GM19395 (cell line): ENCODE results near the gene ZDHHC18.
"Not testable (repeated sequence)": the region's sequence is repeated elsewhere in the genome, so short reads cannot be mapped to it uniquely, and the experiment has no call there.

Experiments used
- ATAC-seq: cut with Tn5 transposase; IDR thresholded peaks from one replicate; pipeline ENCODE4 v1.9.1; 2021; ENCODE audit warnings: mild to moderate bottlenecking, moderate library complexity; ENCODE audit not compliant: unreplicated experiment

Gene ZDHHC18

DNA sequence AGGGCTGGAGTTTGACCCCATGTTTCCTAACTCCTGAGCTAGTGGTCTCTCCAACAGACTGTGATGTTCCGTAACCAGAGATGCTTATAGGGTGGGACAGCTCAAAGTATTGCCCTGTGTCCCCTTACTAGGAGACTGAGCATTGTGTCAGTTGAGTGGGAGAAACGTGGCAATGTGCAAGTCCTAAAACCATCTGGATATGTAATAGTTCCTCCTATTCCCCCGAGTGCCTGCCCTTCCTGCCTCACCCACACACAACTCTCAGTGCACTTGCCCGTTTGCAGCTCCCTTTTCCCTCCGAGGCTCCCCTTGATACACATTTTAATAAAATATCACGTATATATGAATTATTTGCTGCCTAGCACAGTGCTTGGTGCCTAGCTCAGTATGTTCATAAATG lies 35.3 kb upstream of the ZDHHC18 start:
- ATAC-seq: no peak

DNA sequence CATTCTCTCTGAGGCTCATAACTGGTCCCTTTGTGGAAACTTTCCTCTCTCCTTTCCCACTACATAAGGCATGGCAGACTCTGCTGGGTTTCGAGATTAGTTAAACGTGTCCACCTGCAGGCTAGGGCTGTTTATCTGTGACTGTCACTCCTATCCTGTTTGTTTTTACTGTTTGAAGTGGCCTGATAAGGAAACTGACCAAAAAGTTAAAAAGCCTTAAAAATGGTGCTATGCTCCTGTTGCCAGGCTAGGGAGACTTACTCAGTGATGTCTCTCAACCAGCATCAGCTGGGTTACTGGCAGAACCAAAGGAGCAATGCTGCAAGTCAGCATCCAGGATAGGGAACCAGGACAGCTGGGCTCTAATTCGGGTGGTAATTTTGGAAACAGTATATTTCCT lies 34.9 kb upstream of the ZDHHC18 start:
- no peak for ATAC-seq

DNA sequence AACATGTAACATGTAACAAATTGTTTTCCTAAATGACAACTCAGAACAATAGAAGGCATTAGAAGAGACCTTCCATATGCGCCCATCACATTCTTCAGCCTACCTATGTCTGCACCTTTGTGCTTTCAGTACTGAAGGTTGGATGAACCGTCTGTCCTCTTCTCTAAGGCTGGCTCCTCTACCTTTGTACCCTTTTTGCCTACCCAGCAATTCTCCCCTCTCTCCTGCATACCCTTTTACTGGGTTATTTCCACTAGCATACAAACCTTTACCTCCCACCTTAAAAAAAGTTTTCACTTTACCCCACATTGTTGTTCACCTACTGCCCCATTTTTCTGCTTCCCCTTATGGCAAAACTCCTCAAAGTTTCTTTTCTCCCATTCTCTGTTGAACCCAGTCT lies 33.6 kb upstream of the ZDHHC18 start:
- no peak for ATAC-seq

GRCh38 chr1:26794391-26794790 lies 32.1 kb upstream of the ZDHHC18 start:
- ATAC-seq: no peak

DNA sequence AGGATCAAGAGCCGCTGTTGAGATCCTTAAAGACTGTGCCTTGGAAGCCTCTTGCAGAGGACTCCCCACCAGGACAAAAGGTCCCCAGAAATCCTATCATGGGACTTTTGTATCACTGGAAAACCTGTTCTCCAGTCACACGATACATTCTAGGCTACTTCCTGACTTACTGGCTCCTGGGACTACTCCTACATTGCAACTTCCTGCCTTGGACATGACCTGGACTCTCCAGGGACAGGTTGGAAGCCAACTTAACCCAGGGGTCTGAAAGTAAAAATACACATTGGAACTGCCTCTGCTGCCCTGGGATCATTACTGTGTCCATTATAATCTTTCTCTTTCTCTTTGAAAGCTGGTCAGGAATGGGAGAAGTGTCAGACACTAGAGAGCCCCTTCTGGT lies 28.9 kb upstream of the ZDHHC18 start:
- ATAC-seq: no peak

DNA sequence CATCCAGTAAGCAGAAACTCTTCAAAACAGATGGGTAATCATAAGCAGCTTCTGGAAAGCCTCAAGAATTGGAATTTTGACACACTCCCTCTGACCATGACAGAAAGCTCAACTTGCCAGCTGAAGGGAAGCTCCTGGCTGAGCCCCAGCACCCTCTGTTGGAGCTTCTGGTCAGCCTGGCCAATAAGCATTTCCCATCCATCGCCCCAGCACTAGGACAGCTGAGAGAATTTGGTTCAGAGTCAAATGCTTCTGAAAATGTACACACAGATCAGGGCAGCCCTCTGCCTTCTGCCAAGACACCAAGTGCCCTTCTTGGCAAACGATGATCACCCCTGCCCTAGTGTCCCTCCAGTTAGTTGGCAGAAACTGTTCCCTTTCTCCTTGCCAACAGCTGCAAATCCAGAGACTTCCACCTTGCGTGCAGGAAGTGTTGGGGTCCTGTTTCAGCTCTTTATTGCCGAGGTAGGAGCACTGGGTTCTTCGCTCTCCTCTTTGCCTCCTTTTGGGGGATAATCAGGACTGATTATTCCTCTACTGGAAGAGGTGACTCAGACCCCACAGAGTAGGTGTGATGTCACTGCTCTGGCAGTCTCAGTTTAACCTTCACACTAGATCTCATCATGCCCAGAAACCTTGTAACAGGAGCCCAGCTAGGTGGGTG lies 26.9 kb upstream of the ZDHHC18 start:
- no peak for ATAC-seq

DNA sequence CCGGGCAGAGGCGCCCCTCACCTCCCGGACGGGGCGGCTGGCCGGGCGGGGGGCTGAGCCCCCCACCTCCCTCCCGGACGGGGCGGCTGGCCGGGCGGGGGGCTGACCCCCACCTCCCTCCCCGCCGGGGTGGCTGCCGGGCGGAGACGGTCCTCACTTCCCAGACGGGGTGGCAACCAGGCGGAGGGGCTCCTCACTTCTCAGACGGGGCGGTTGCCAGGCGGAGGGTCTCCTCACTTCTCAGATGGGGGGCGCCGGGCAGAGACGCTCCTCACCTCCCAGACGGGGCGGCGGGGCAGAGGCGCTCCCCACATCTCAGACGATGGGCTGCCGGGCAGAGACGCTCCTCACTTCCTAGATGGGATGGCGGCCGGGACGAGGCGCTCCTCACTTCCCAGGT lies 22.6 kb upstream of the ZDHHC18 start:
- not testable (repeated sequence) for ATAC-seq

DNA sequence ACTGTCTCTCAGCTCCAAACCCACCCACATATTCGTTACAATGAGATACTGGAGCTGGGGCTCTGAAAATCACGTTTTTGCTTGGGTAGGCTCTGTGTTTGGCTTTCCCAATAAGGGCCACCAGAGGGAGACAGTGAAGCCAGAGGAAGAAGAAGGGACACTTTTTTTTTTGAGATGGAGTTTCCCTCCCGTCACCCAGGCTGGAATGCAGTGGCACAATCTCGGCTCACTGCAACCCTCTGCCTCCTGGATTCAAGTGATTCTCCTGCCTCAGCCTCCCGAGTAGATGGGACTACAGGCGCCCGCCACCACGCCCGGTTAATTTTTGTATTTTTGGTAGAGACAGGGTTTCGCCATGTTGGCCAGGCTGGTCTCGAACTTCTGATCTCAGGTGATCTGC lies 16.4 kb upstream of the ZDHHC18 start:
- ATAC-seq: not testable (repeated sequence)

DNA sequence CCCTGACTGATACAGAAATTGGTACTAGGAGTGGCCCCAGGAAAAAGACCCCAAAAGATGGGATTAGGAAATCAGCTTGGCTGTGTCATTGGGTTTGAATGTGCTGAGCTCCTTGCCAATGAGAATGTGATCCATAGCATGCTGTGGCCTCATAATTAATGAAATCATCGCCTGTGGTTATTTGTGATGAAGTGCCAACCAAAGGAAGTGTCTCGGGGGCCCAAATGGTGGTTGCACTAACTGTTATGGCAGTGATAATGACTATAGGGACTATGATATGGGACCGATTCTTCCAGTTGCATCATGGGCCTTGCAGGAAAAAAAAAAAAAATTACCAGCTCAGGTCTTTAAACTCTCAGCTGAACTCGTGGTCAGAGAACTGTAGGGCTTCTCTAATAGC lies 15.4 kb upstream of the ZDHHC18 start:
- no peak for ATAC-seq

DNA sequence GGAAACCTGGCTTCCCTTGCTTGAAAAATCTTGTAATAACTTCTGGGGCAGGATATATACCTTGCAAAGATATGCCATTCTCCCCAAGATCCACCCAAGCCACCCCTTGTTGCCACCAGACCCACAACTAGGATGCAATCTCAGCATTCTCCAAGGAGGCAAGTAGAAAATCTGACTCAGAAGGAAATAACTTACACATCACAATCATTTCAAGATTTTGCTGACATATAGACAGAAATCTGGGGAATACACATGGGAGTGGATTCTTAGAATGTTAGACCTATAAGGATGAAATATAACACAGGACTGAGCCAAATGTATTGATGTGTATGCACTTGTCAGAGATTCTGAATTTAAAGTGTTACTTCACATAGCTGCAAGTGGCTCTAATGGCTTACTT lies 14.8 kb upstream of the ZDHHC18 start:
- ATAC-seq: no peak

DNA sequence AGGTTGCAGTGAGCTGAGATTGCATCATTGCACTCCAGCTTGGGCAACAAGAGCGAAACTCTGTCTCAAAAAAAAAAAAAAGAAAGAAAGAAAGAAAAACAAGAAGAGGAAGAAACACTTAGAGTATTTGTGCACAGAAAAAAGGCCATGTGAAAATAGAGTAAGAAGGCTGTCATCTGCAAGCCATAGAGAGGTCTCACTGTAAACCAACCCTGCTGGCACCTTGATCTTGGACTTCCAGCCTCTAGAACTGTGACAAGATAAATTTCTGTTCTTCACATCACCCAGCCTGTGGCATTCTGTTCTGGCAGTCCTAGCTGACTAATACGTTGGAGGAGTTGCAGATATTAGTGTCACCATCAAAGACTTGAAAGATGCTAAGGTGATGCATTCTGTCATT lies 12.1 kb upstream of the ZDHHC18 start:
- ATAC-seq: no peak

DNA sequence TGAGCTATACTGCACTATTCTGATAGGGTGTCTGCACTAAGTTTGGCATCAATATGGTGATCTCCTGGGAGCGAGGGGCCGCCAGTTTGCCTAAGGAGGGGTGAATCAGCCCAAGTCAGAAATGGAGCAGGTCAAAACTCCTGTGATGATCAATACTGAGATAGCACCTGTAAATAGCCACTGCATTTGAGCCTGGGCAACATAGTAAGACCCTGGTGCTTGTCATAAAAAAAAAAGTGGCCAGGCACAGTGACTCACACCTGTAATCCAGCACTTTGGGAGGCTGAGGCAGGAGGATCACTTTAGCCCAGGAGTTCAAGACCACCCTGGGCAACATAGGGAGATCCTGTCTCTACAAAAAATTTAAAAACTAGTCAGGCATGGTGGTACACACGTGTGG lies 11.6 kb upstream of the ZDHHC18 start:
- no peak for ATAC-seq

GRCh38 chr1:26820784-26821269 lies 5.7 kb upstream of the ZDHHC18 start:
- ATAC-seq: peak; percentile 84

GRCh38 chr1:26822737-26823395 lies 3.6 kb upstream of the ZDHHC18 start:
- ATAC-seq: no peak

GRCh38 chr1:26824731-26825130 lies 1.8 kb upstream of the ZDHHC18 start:
- no peak for ATAC-seq

- ATAC-seq: no peak
These were observed 667 bp downstream of the ZDHHC18 start for GRCh38 chr1:26827106-26827604.

DNA sequence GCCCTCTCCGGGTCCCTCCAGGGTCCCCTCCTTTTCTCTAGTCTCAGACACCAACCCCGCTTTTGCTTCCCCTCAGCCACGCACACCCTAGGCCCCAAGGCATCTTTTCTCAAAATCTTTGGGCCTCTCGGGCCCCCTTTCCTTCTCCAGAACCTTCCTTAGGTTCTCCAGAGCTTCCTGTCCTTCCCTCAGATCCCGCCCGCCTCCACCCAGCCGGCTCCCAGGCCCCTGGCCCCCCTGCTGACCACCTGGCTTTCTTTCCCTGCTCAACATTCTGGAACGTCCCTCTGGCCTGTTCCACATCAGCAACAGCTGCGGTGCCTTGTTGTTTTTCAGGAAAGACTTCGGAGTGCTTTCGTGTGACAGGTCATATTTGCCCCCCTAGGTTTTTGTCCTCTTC lies 1.2 kb downstream of the ZDHHC18 start:
- ATAC-seq: no peak

DNA sequence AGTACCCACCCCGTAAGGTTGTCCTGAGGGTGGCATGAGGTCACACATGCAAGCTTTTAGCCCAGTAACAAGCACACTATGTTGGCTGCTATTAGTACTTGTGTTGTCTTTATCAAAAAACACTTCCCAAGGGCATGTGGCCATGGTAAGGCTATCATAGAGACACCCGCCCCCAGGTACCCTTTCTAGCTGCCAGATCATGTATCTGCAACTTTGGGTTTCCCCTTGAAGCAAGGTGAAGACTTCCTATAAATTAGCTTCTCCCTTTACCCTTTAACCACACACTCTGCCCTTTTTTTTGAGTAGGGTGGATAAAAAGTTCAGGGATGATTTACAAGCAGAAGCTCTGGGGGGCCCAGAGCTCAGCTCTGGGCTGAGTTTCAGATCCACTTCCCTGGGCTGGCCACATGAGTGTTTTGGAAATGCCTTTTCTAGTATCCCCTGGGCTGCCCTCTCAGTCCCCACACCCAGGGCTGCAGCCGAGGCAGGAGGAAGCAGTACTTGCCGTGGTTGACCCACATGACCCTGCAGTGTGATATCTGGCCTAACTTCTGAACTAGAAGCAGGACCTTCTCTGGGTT lies 2.0 kb downstream of the ZDHHC18 start:
- ATAC-seq: no peak

GRCh38 chr1:26829184-26829911 lies 2.9 kb downstream of the ZDHHC18 start:
- no peak for ATAC-seq

DNA sequence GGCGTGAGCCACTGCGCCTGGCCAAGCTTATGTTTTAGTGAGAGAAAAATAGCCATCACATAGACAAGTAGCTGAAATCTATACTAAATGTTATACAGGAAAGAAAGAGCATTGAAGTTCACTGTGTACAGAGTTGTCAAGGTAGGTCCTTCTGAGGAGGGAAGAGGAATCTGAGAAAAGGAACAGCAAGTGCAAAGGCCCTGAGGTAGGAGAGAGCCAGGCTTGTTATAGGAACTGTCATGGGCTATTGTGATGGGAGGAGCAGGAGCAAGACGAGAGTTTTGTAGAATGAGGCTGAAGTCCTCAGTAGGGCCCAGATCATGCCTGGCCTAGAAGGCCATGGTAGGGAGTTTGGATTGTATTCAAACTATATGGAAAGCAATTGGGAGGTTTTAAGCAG lies 4.6 kb downstream of the ZDHHC18 start:
- ATAC-seq: no peak

GRCh38 chr1:26831546-26832248 lies 5.2 kb downstream of the ZDHHC18 start:
- ATAC-seq: no peak
